OCI-LY3 (cell line): ENCODE results near the gene CAMSAP2.

Experiments
- CTCF ChIP-seq: fragments of 200-600, 300-600 bp; sonication (generic); IDR thresholded peaks from 2 replicates; pipeline ENCODE4 v1.5.1; 2014; ENCODE audit warnings: antibody characterized with exemption, low read length, low read depth
- EZH2phosphoT487 ChIP-seq: fragments of 200-600 bp; shearing (Covaris generic); IDR thresholded peaks from 2 replicates; pipeline ENCODE4 v1.6.1; 2018; ENCODE audit warnings: antibody characterized with exemption, mixed run types, low read depth

- TF ChIP-seq CTCF (no peak), EZH2phosphoT487 (no peak)
Observed at GRCh38 chr1:200784576-200784975, 45.9 kb downstream of the CAMSAP2 start.
